MCF 10A (cell line): ENCODE measurements around the gene DEDD2. TPM values are rescaled to one million over a fixed set of nuclear protein-coding genes. Genes with fewer than 3 reads are reported as not detected.

Experiments
- BruUV-seq: library from RNA; stranded (reverse); fragments of 400-500 nt; replicated peaks from 2 replicates; lab custom pipeline; 2021; lab: Mats Ljungman, UMichigan
- CTCF ChIA-PET: fragments of 300-600 bp; sonication (Branson Sonifier 250); formaldehyde crosslinking; extraction: SDS; loops from one replicate; lab custom pipeline; 2021; ENCODE audit warnings: antibody characterized with exemption, inconsistent platforms; lab: Yijun Ruan, JAX
- POLR2A ChIA-PET: fragments of 300-600, 350-650 bp; sonication (Branson Sonifier 250); formaldehyde crosslinking; extraction: SDS; loops from one replicate; lab custom pipeline; 2020; ENCODE audit warnings: antibody characterized with exemption, inconsistent platforms; lab: Yijun Ruan, JAX
- DNase-seq: peaks from one replicate; pipeline ENCODE4 v3.0.0-alpha.2; 2018; ENCODE audit not compliant: unreplicated experiment
- H3K27ac Mint-ChIP-seq: one replicate; pipeline ENCODE4 v1.8.0; 2022; ENCODE audit warnings: mild to moderate bottlenecking, low read depth, mixed read lengths; ENCODE audit not compliant: unreplicated experiment
- H3K27me3 Mint-ChIP-seq: one replicate; pipeline ENCODE4 v1.8.0; 2022; ENCODE audit warnings: mixed read lengths; ENCODE audit not compliant: insufficient read depth, unreplicated experiment
- H3K36me3 Mint-ChIP-seq: one replicate; pipeline ENCODE4 v1.8.0; 2022; ENCODE audit warnings: mild to moderate bottlenecking, moderate library complexity, mixed read lengths; ENCODE audit not compliant: insufficient read depth, unreplicated experiment
- H3K4me1 Mint-ChIP-seq: one replicate; pipeline ENCODE4 v1.8.0; 2022; ENCODE audit warnings: mixed read lengths; ENCODE audit not compliant: insufficient read depth, unreplicated experiment
- H3K4me3 Mint-ChIP-seq: one replicate; pipeline ENCODE4 v1.8.0; 2022; ENCODE audit warnings: mild to moderate bottlenecking, moderate library complexity, mixed read lengths; ENCODE audit not compliant: unreplicated experiment
- H3K9me3 Mint-ChIP-seq: one replicate; pipeline ENCODE4 v1.8.0; 2022; ENCODE audit warnings: mixed read lengths; ENCODE audit not compliant: unreplicated experiment
- CTCF ChIP-seq: fragments of 200-600 bp; IDR thresholded peaks from one replicate; pipeline ENCODE4 v1.8.0; 2022; ENCODE audit warnings: antibody characterized with exemption, mild to moderate bottlenecking; ENCODE audit not compliant: unreplicated experiment
- intact Hi-C: fragments of 100-400 bp; cut with micrococcal nuclease; formaldehyde crosslinking; loops from 2 replicates; pipeline ENCODE4 v1.14.1; 2022
- total RNA-seq: library from RNA; stranded (reverse); gene quantifications from 2 replicates; pipeline ENCODE4 v1.2.3, GENCODE V29; 2022

The DEDD2 gene
- total RNA-seq, 1 experiment from 2014 or later = 28.5 TPM

DNA sequence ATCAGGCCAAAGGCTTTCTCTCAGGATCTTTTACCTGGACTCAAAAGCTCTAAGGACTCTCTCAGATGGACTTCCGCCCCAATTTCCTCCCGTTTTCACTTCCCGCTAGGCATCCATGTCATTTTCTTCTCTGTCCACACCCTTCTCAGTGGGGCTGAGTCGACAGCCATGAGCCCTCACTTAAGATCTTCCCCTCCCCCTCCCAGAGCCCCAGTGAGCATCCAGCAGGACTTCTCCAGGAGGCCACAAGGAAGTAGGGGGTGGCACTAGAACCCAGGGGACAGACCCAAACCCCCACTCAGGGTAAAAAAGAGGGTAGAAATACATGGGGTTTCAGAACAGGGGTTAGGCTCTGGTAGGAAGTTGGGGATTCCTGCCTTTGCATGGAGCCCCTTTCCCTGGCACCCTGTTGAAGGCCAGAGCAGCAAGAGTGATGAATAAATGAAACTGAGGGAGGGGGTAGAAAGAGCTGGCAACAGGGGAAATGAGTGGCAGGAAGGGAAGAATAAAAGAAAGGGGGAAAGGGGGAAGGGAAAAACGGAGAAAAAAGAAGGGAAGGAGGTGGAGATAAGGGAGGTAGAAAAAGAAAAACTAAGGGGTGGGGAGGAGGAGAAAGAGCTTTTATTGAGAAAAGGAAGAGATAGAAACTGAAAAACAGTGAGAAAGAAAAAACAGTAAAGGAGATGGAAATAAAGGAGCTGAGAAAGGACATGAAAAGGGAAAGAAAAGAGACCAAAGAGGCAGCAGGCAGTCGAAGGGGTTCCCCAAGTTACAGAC is 42.3 kb downstream of the DEDD2 start:
- no TSS peak for BruUV-seq
- H3K4me1 Mint-ChIP-seq = peaks cover 8% of the 10 kb centered on the region
- H3K27me3 Mint-ChIP-seq = peaks cover 25% of the 10 kb centered on the region
- H3K9me3 Mint-ChIP-seq = no peaks in the 10 kb centered on the region
- TF ChIP-seq CTCF = no peak
- POLR2A ChIA-PET = interaction anchor here (0.7 kb wide), 1 partner anchor 62 kb away, joined by 3 read pairs; no protein-coding TSS in a partner anchor
- DNase-seq = no peak
- no peaks in the 10 kb centered on the region for H3K36me3 Mint-ChIP-seq
- H3K4me3 Mint-ChIP-seq = no peak overlapping the region
- CTCF ChIA-PET = interaction anchor here (0.6 to 2.6 kb wide), 6 partner anchors 9 to 91 kb away, joined by 3 to 14 read pairs (median 4); partner anchors contain the start of gene POU2F2
- intact Hi-C loops = no loop called here
- H3K27ac Mint-ChIP-seq = no peak overlapping the region

DNA sequence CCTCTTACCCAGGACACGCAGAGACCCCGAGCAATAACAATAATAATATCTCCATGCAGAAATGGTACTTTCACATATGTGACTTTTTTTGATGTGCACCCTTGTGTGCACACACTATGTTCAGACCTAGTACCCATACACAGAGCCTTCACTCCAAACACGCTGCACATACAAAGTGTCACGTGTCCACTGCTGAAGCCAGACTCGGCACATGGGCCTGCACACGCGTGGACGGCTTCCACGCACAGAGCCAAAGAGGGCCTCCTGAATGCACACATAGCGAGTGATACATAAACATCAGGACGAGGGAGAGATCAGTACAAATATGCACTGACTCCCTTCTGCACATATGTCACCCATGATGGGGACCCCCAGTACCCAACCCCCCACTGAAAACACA is 43.3 kb downstream of the DEDD2 start:
- intact Hi-C loops = no loop called here
- peaks cover 25% of the 10 kb centered on the region for H3K27me3 Mint-ChIP-seq
- no TSS peak for BruUV-seq
- no peak for DNase-seq
- ChIA-PET POLR2A (no interaction called here), CTCF (interaction anchor here (2.1 to 2.6 kb wide), 2 partner anchors 10 to 65 kb away, joined by 5 to 14 read pairs; no protein-coding TSS in a partner anchor)
- no peak overlapping the region for H3K27ac Mint-ChIP-seq
- H3K4me1 Mint-ChIP-seq = peaks cover 8% of the 10 kb centered on the region
- no peak for TF ChIP-seq CTCF
- H3K36me3 Mint-ChIP-seq = no peaks in the 10 kb centered on the region
- H3K9me3 Mint-ChIP-seq = no peaks in the 10 kb centered on the region
- no peak overlapping the region for H3K4me3 Mint-ChIP-seq

DNA sequence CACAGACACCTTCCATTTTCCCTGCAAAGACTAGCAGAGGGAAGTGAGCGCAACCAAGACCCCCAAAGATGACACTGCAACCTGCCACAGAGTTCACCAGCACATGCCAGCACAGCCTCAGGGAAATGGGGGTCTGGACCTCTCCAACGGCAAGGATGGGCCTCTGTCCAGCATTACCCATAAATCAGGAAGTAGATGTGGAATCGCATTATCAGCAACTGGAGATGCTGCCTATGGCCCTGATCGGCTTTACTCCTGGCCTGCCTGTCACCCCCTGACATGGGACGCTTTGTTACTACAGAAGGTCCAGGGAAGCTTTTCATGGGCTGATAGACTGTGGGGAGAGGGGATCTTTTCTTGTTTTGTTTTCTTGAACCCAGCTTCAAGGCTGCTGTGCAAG is 43.8 kb downstream of the DEDD2 start:
- Mint-ChIP-seq H3K9me3 (no peaks in the 10 kb centered on the region), H3K27ac (no peak overlapping the region), H3K36me3 (no peaks in the 10 kb centered on the region), H3K27me3 (peaks cover 25% of the 10 kb centered on the region), H3K4me1 (peaks cover 8% of the 10 kb centered on the region), H3K4me3 (no peak overlapping the region)
- no peak for DNase-seq
- ChIA-PET POLR2A (no interaction called here), CTCF (no interaction called here)
- no peak for TF ChIP-seq CTCF
- BruUV-seq = no TSS peak
- intact Hi-C loops = no loop called here

- no TSS peak for BruUV-seq
- Mint-ChIP-seq H3K4me3 (no peak overlapping the region), H3K9me3 (no peaks in the 10 kb centered on the region), H3K27me3 (peaks cover 25% of the 10 kb centered on the region), H3K4me1 (peaks cover 8% of the 10 kb centered on the region), H3K27ac (no peak overlapping the region), H3K36me3 (no peaks in the 10 kb centered on the region)
- POLR2A ChIA-PET = no interaction called here
- CTCF ChIA-PET = interaction anchor here (0.6 to 1.7 kb wide), 6 partner anchors 11 to 323 kb away, joined by 3 to 4 read pairs (median 3); no protein-coding TSS in a partner anchor
- intact Hi-C loops = no loop called here
- DNase-seq = no peak
- no peak for TF ChIP-seq CTCF
Measured at GRCh38 chr19:42172261-42172660, 45.2 kb downstream of the DEDD2 start.
